Mammary epithelial cell (primary cell): Measurements from ENCODE around the gene NRXN2.

Experiments
- EZH2 ChIP-seq: IDR thresholded peaks from 2 replicates; pipeline ENCODE4 v1.6.1; 2012; ENCODE audit warnings: low read length, inconsistent platforms, borderline replicate concordance
- TF ChIP-seq, protein P1 (sequence below), 2 donors: IDR thresholded peaks in 1 of 2; conservative IDR thresholded peaks in 1 of 2; 2 replicates each; pipeline ENCODE4 v1.5.1; 2011 to 2012; ENCODE audit warnings: inconsistent platforms in 2 of 2, low read length in 2 of 2, mild to moderate bottlenecking in 2 of 2, control low read depth in 1 of 2, low read depth in 1 of 2; ENCODE audit not compliant: insufficient read depth in 1 of 2; ENCODE audit errors: extremely low read depth in 1 of 2

GRCh38 chr11:64608636-64609035, 114.4 kb downstream of the NRXN2 start:
- TF ChIP-seq, protein P1, sequence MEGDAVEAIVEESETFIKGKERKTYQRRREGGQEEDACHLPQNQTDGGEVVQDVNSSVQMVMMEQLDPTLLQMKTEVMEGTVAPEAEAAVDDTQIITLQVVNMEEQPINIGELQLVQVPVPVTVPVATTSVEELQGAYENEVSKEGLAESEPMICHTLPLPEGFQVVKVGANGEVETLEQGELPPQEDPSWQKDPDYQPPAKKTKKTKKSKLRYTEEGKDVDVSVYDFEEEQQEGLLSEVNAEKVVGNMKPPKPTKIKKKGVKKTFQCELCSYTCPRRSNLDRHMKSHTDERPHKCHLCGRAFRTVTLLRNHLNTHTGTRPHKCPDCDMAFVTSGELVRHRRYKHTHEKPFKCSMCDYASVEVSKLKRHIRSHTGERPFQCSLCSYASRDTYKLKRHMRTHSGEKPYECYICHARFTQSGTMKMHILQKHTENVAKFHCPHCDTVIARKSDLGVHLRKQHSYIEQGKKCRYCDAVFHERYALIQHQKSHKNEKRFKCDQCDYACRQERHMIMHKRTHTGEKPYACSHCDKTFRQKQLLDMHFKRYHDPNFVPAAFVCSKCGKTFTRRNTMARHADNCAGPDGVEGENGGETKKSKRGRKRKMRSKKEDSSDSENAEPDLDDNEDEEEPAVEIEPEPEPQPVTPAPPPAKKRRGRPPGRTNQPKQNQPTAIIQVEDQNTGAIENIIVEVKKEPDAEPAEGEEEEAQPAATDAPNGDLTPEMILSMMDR (conservative IDR thresholded peaks at IDR 0.05 in 1 of 2, IDR thresholded peaks at IDR 0.05 in 1 of 2; ENCODE audit: extremely low read depth in 1 of 2, insufficient read depth in 1 of 2, low read depth in 1 of 2, low read length in 2 of 2) = no peak
- no peak for TF ChIP-seq EZH2
